H1 (cell line): ENCODE results near the gene SPTBN4. TPM values are rescaled to one million over a fixed set of nuclear protein-coding genes. Genes with fewer than 3 reads are reported as not detected.

Experiments used
- CTCF ChIA-PET: fragments of 300-600 bp; sonication (Branson Sonifier 250); formaldehyde crosslinking; loops from one replicate; lab custom pipeline; 2021; ENCODE audit not compliant: partially characterized antibody; lab: Charles Lee
- POLR2A ChIA-PET: fragments of 300-600 bp; sonication (Branson Sonifier 250); formaldehyde crosslinking; loops from one replicate; lab custom pipeline; 2021; ENCODE audit warnings: inconsistent platforms; ENCODE audit not compliant: partially characterized antibody; lab: Charles Lee
- DNase-seq, 2 experiments: peaks; one replicate each; pipeline versions ENCODE4 v3.0.0 to v3.0.0-alpha.2; 2010 to 2022; ENCODE audit warnings: low spot score in 2 of 2, low read depth in 1 of 2, mixed read lengths in 1 of 2
- FAIRE-seq: peaks from 2 replicates; lab custom pipeline; 2011; peaks lifted over from hg19 to GRCh38; lab: Jason Lieb, UNC
- H2AFZ ChIP-seq: 2 replicates; pipeline ENCODE4 v1.8.1; 2012; ENCODE audit warnings: low read length, inconsistent platforms
- H2AK5ac ChIP-seq: 2 replicates; pipeline ENCODE4 v1.6.1; 2013; ENCODE audit warnings: low read depth, low read length
- H2BK120ac ChIP-seq: replicated peaks from 2 replicates; pipeline ENCODE3; 2013; ENCODE audit warnings: low read depth, low read length, inconsistent platforms
- H2BK12ac ChIP-seq: 2 replicates; pipeline ENCODE4 v1.6.1; 2013; ENCODE audit warnings: low read depth, low read length
- H2BK15ac ChIP-seq: 2 replicates; pipeline ENCODE4 v1.6.1; 2013; ENCODE audit warnings: low read length
- H2BK20ac ChIP-seq: 2 replicates; pipeline ENCODE4 v1.6.1; 2013; ENCODE audit warnings: low read length
- H2BK5ac ChIP-seq: 2 replicates; pipeline ENCODE4 v1.6.1; 2013; ENCODE audit warnings: low read depth, low read length
- H3K14ac ChIP-seq: 2 replicates; pipeline ENCODE4 v1.6.1; 2013; ENCODE audit warnings: inconsistent platforms; ENCODE audit not compliant: insufficient read length
- H3K18ac ChIP-seq: 2 replicates; pipeline ENCODE4 v1.6.1; 2013; ENCODE audit warnings: low read length; ENCODE audit errors: extremely low read depth
- H3K23ac ChIP-seq: 2 replicates; pipeline ENCODE4 v1.6.1; 2013; ENCODE audit warnings: inconsistent platforms; ENCODE audit not compliant: insufficient read length
- H3K23me2 ChIP-seq: 2 replicates; pipeline ENCODE4 v1.6.1; 2013; ENCODE audit warnings: low read depth, low read length
- H3K27ac ChIP-seq: 2 replicates; pipeline ENCODE4 v1.6.1; 2011; ENCODE audit warnings: low read depth, low read length, inconsistent platforms
- H3K27me3 ChIP-seq, 4 experiments: replicated peaks in 1 of 4; 1 replicate in 1 of 4; 2 replicates in 3 of 4; pipeline versions ENCODE4 v1.6.1 to v1.8.1; 2011 to 2013; ENCODE audit warnings: low read length in 3 of 4, mild to moderate bottlenecking in 3 of 4, inconsistent platforms in 2 of 4, mixed read lengths in 2 of 4, moderate library complexity in 1 of 4; ENCODE audit not compliant: control insufficient read depth in 3 of 4, insufficient read depth in 3 of 4; ENCODE audit errors: extremely low read depth in 1 of 4
- H3K36me3 ChIP-seq, 4 experiments: 2 replicates each; pipeline versions ENCODE4 v1.6.1 to v1.8.1; 2011 to 2013; ENCODE audit warnings: mild to moderate bottlenecking in 4 of 4, low read length in 3 of 4, moderate library complexity in 2 of 4, control low read depth in 1 of 4, inconsistent platforms in 1 of 4; ENCODE audit not compliant: insufficient read depth in 4 of 4, control insufficient read depth in 2 of 4
- H3K4ac ChIP-seq: replicated peaks from 2 replicates; pipeline ENCODE3; 2013; ENCODE audit warnings: low read length, low read depth, mixed read lengths, inconsistent platforms; ENCODE audit not compliant: insufficient read length
- H3K4me1 ChIP-seq, 4 experiments: replicated peaks in 1 of 4; 1 replicate in 1 of 4; 2 replicates in 3 of 4; pipeline versions ENCODE4 v1.6.1 to v1.8.1; 2011 to 2013; ENCODE audit warnings: low read length in 3 of 4, inconsistent platforms in 2 of 4, mixed read lengths in 1 of 4; ENCODE audit not compliant: insufficient read depth in 4 of 4, control insufficient read depth in 3 of 4
- H3K4me2 ChIP-seq, 2 experiments: 2 replicates each; pipeline versions ENCODE4 v1.6.1 to v1.8.1; 2011 to 2013; ENCODE audit warnings: low read depth in 2 of 2, low read length in 2 of 2, control low read depth in 1 of 2, inconsistent platforms in 1 of 2, mild to moderate bottlenecking in 1 of 2; ENCODE audit not compliant: insufficient read depth in 1 of 2
- H3K4me3 ChIP-seq, 4 experiments: fragments of 200-600, 300-600 bp in 1 of 4; sonication (generic), shearing (Covaris generic), sonication (Bioruptor Twin) in 1 of 4; 2 replicates each; pipeline versions ENCODE4 v1.5.1 to v1.8.1; 2011 to 2016; ENCODE audit warnings: low read length in 4 of 4, low read depth in 3 of 4, control low read depth in 2 of 4, inconsistent platforms in 2 of 4, mild to moderate bottlenecking in 2 of 4, mixed read lengths in 1 of 4, moderate library complexity in 1 of 4; ENCODE audit not compliant: insufficient read depth in 2 of 4; ENCODE audit errors: extremely low read depth in 1 of 4
- H3K56ac ChIP-seq: replicated peaks from 2 replicates; pipeline ENCODE3; 2013; ENCODE audit warnings: low read depth, mild to moderate bottlenecking, mixed read lengths, low read length, inconsistent platforms; ENCODE audit not compliant: insufficient read length
- H3K79me1 ChIP-seq: 2 replicates; pipeline ENCODE4 v1.6.1; 2013; ENCODE audit warnings: low read depth, low read length, control low read depth
- H3K79me2 ChIP-seq, 2 experiments: 2 replicates each; pipeline versions ENCODE4 v1.6.1 to v1.8.1; 2012 to 2013; ENCODE audit warnings: low read length in 2 of 2, mild to moderate bottlenecking in 2 of 2, inconsistent platforms in 1 of 2; ENCODE audit not compliant: insufficient read depth in 2 of 2, control insufficient read depth in 1 of 2
- H3K9ac ChIP-seq, 4 experiments: replicated peaks in 1 of 4; 1 replicate in 1 of 4; 2 replicates in 3 of 4; pipeline versions ENCODE4 v1.6.1 to v1.8.1; 2011 to 2013; ENCODE audit warnings: low read depth in 3 of 4, low read length in 3 of 4, control low read depth in 2 of 4, mild to moderate bottlenecking in 2 of 4, moderate library complexity in 2 of 4, inconsistent platforms in 1 of 4; ENCODE audit errors: extremely low read depth in 1 of 4
- H3K9me3 ChIP-seq, 2 experiments: 2 replicates each; pipeline versions ENCODE4 v1.6.1 to v1.8.1; 2012 to 2013; ENCODE audit warnings: mild to moderate bottlenecking in 2 of 2, moderate library complexity in 2 of 2, control low read depth in 1 of 2, inconsistent platforms in 1 of 2, low read depth in 1 of 2, low read length in 1 of 2, mixed read lengths in 1 of 2; ENCODE audit not compliant: insufficient read depth in 2 of 2
- H4K20me1 ChIP-seq, 2 experiments: replicated peaks in 1 of 2; 2 replicates each; pipeline versions ENCODE3 to v1.8.1; 2011 to 2013; ENCODE audit warnings: inconsistent platforms in 2 of 2, low read length in 2 of 2, mild to moderate bottlenecking in 1 of 2; ENCODE audit not compliant: insufficient read depth in 2 of 2, control insufficient read depth in 1 of 2
- H4K5ac ChIP-seq: 2 replicates; pipeline ENCODE4 v1.6.1; 2013; ENCODE audit warnings: low read length, low read depth, mixed read lengths, inconsistent platforms; ENCODE audit not compliant: insufficient read length
- H4K8ac ChIP-seq: 2 replicates; pipeline ENCODE4 v1.8.0; 2013; ENCODE audit warnings: mild to moderate bottlenecking, moderate library complexity, low read length, inconsistent platforms; ENCODE audit not compliant: insufficient read depth; ENCODE audit errors: extremely low read depth
- H4K91ac ChIP-seq: replicated peaks from 2 replicates; pipeline ENCODE3; 2013; ENCODE audit warnings: low read length, mixed read lengths, inconsistent platforms; ENCODE audit not compliant: insufficient read length
- BCL11A ChIP-seq, 2 experiments: IDR thresholded peaks; one replicate each; pipeline ENCODE4 v1.6.1; 2011; ENCODE audit warnings: low read depth in 2 of 2, low read length in 2 of 2, mild to moderate bottlenecking in 2 of 2
- BRCA1 ChIP-seq: IDR thresholded peaks from 2 replicates; pipeline ENCODE4 v1.6.1; 2012; ENCODE audit warnings: low read depth, low read length, improper control_type of control experiment
- CBX5 ChIP-seq: fragments of 300-800, 300-1000 bp; sonication (generic); IDR thresholded peaks from 2 replicates; pipeline ENCODE4 v1.7.1; 2016; ENCODE audit warnings: antibody characterized with exemption, low read length, low read depth
- CTBP2 ChIP-seq: IDR thresholded peaks from 2 replicates; pipeline ENCODE4 v1.7.0; 2011; ENCODE audit warnings: borderline replicate concordance, mild to moderate bottlenecking, moderate library complexity, mixed read lengths, low read length; ENCODE audit not compliant: insufficient read depth, insufficient read length
- GABPA ChIP-seq: IDR thresholded peaks from 2 replicates; pipeline ENCODE4 v1.6.1; 2011; ENCODE audit warnings: mild to moderate bottlenecking, low read length, moderate library complexity, borderline replicate concordance; ENCODE audit not compliant: insufficient read depth
- GTF2F1 ChIP-seq: IDR thresholded peaks from 2 replicates; pipeline ENCODE4 v1.6.1; 2012; ENCODE audit warnings: low read depth, low read length, improper control_type of control experiment, borderline replicate concordance
- JUND ChIP-seq: IDR thresholded peaks from 2 replicates; pipeline ENCODE4 v1.6.1; 2011; ENCODE audit warnings: mild to moderate bottlenecking, improper control_type of control experiment, low read length
- RAD21 ChIP-seq, 2 experiments: IDR thresholded peaks in 1 of 2; conservative IDR thresholded peaks in 1 of 2; 2 replicates each; pipeline ENCODE4 v1.6.1; 2011; ENCODE audit warnings: low read depth in 2 of 2, low read length in 2 of 2, improper control_type of control experiment in 1 of 2, inconsistent platforms in 1 of 2, mild to moderate bottlenecking in 1 of 2, moderate library complexity in 1 of 2
- RBBP5 ChIP-seq: IDR thresholded peaks from 2 replicates; pipeline ENCODE4 v1.7.1; 2012; ENCODE audit warnings: low read depth, mild to moderate bottlenecking, inconsistent platforms, low read length, moderate library complexity, borderline replicate concordance
- RFX5 ChIP-seq: IDR thresholded peaks from 2 replicates; pipeline ENCODE4 v1.6.1; 2011; ENCODE audit warnings: low read depth, low read length, improper control_type of control experiment, borderline replicate concordance
- SRF ChIP-seq: IDR thresholded peaks from 2 replicates; pipeline ENCODE4 v1.6.1; 2011; ENCODE audit warnings: mild to moderate bottlenecking, low read depth, low read length, moderate library complexity
- TBP ChIP-seq: IDR thresholded peaks from 2 replicates; pipeline ENCODE4 v1.6.1; 2011; ENCODE audit warnings: low read depth, low read length, improper control_type of control experiment
- WGBS, 2 experiments: shearing (Covaris generic) in 1 of 2; methylation state at CpG; one replicate each; pipeline versions ENCODE4 v1.1.6 to v1.1.7; 2013 to 2015; ENCODE audit warnings: low lambda C conversion rate in 2 of 2, mixed read lengths in 2 of 2, inconsistent platforms in 1 of 2, low coverage in 1 of 2, missing lambda C conversion rate in 1 of 2; ENCODE audit not compliant: insufficient replicate concordance in 2 of 2, insufficient coverage in 1 of 2, insufficient read length in 1 of 2; ENCODE audit errors: extremely low coverage in 1 of 2, missing lambda C conversion rate in 1 of 2; 5-methylcytosine and 5-hydroxymethylcytosine counted together
- polyA plus RNA-seq, 7 experiments: library from polyadenylated mRNA; depleted of rRNA in 3 of 7; stranded (reverse) in 5 of 7; unstranded in 2 of 7; fragments of >200 nt in 5 of 7; fragments of 200-250 nt in 2 of 7; gene quantifications; 1 replicate in 5 of 7; 2 replicates in 1 of 7; 4 replicates in 1 of 7; pipeline versions ENCODE4 v1.2.1 to v1.2.3, GENCODE V29; 2011 to 2013; ENCODE audit warnings: missing spikeins in 2 of 7, mixed read lengths in 2 of 7
- total RNA-seq: library from RNA; stranded (reverse); fragmentation: NEBNext Ultra II Directional; extraction: Animal tissue kit (Norgen Biotek cat#: 25700); gene quantifications from 2 replicates; pipeline ENCODE4 v1.2.1, GENCODE V29; 2021

The SPTBN4 gene
- total and polyA plus RNA-seq, 2 of the 8 experiments (the other 6 are each of a cell fraction or from before 2014, with no cell fraction given) = 1.9 to 3.0 TPM

DNA sequence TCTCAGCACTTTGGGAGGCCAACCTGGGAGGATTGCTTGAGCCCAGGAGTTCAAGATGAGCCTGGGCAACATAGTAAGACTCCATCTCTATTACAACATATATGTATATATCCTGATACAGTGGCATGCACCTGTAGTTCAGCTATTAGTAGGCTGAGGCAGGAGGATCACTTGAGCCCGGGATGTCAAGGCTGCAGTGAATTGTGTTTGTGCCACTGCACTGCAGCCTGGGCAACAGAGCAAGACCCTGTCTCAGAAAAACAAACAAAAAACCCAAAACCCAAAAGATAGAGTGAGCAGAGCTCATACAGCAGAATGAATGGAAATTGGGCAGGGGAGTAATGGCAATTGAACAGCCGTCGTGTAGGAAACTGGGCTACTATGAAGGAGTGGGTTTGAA is 92.6 kb downstream of the SPTBN4 start:
- Histone ChIP-seq H2AFZ (no peak overlapping the region), H3K79me2 (no peaks in the 10 kb centered on the region), H2AK5ac (no peak overlapping the region), H4K91ac (no peak overlapping the region), H3K4me2 (no peak overlapping the region), H3K9ac (no peak overlapping the region), H3K79me1 (no peaks in the 10 kb centered on the region), H4K20me1 (peaks cover 0 to 1% of the 10 kb centered on the region in 2 experiments), H2BK5ac (no peak overlapping the region), H4K5ac (no peak overlapping the region), H3K9me3 (no peaks in the 10 kb centered on the region), H3K36me3 (no peaks in the 10 kb centered on the region), H3K56ac (no peak overlapping the region), H3K4ac (no peak overlapping the region), H3K27ac (no peak overlapping the region), H4K8ac (no peak overlapping the region), H2BK15ac (no peak overlapping the region), H2BK120ac (no peak overlapping the region), H3K23me2 (peaks cover 3% of the 10 kb centered on the region; the same call in 1 of the 2 replicates), H3K27me3 (peaks cover 7 to 22% (median 15%) of the 10 kb centered on the region in 4 experiments), H3K4me3 (no peak overlapping the region), H3K14ac (no peak overlapping the region), H3K18ac (no peak overlapping the region), H2BK20ac (no peak overlapping the region), H3K23ac (no peak overlapping the region), H2BK12ac (no peak overlapping the region), H3K4me1 (peaks cover 0 to 5% (median 1%) of the 10 kb centered on the region in 4 experiments; a peak in 4 of 7 replicates)
- DNase-seq (no peak), FAIRE-seq (no peak)
- ChIA-PET POLR2A (interaction anchor here (0.9 kb wide), 1 partner anchor 39 kb away, joined by 4 read pairs; no protein-coding TSS in a partner anchor), CTCF (interaction anchor here (0.7 to 2.4 kb wide), 7 partner anchors 9 to 75 kb away, joined by 3 to 8 read pairs (median 6); no protein-coding TSS in a partner anchor)
- 88% methylated on average over 3 of the region's 3 CpGs; no CpG with 5 or more reads in 1 of the 2 experiments for WGBS, 2 experiments
- no peak for TF ChIP-seq RFX5
- no peak for TF ChIP-seq GTF2F1
- no peak for TF ChIP-seq JUND
- no peak for TF ChIP-seq CTBP2
- TF ChIP-seq BRCA1 = no peak
- no peak for TF ChIP-seq TBP
- no peak for TF ChIP-seq RBBP5
- TF ChIP-seq BCL11A (IDR thresholded peaks at IDR 0.05; ENCODE audit: low read depth in 2 of 2, low read length in 2 of 2) = no peak
- no peak for TF ChIP-seq CBX5
- TF ChIP-seq RAD21 (IDR thresholded peaks at IDR 0.05 in 1 of 2, conservative IDR thresholded peaks at IDR 0.05 in 1 of 2; ENCODE audit: low read depth in 2 of 2, low read length in 2 of 2) = no peak
- TF ChIP-seq GABPA = no peak
- TF ChIP-seq SRF = no peak
